ENCODE results near the gene FBXO36. TPM values are rescaled to one million over a fixed set of nuclear protein-coding genes. Genes with fewer than 3 reads are reported as not detected.
A peak's percentile ranks its signal among the peaks of the same experiment; 100 is the strongest.

FBXO36 gene
- total RNA-seq, 2 experiments from 2014 or later = 1.6 to 1.9 TPM

DNA sequence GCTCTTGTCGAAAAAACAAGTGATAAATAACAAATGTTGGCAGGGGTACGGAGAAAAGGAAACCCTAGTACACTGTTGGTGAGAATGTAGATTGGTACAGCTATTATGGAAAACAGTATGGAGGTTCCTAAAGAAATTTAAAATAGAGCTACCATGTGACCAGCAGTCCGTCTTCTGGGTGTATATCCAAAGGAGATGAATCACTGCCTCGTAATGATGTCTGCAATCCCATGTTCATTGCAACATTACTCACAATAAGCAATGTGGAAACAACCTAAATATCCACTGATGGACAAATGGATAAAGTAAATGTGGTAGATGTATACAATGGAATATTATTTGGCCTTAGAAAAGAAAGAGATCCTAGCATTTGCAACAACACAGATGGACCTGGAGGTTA, 95.8 kb downstream of the FBXO36 start:
- intact Hi-C loops (cut with micrococcal nuclease) = no loop called here
- Mint-ChIP-seq H3K36me3 (ENCODE audit: low read depth) (no peaks in the 10 kb centered on the region), H3K9me3 (no peaks in the 10 kb centered on the region), H3K27ac (no peak overlapping the region), H3K4me3 (no peak overlapping the region), H3K4me1 (ENCODE audit: low read depth) (no peaks in the 10 kb centered on the region), H3K27me3 (ENCODE audit: low read depth) (no peaks in the 10 kb centered on the region)
- no peak for DNase-seq
- CTCF ChIA-PET = interaction anchor here (0.7 kb wide), 1 partner anchor 34 kb away, joined by 3 read pairs; no protein-coding TSS in a partner anchor

DNA sequence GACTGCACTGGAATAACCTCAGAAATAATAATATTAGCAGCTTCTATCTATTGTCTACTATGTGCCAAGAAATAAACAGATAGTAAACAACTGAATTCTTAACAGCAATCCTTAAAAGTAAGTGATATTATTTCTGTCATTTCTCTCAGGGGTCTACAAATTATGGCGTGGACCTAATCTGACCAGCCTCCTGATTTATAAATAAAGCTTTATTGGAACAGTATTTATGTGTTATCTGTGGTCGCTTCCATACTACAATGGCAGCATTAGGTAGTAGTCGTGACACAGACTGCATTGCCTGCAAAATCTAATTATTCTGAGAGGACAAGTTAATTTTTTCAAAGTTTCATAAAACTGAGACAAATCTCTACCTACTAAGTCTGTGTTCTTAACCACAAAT, 97.4 kb downstream of the FBXO36 start:
- CTCF ChIA-PET = interaction anchor here (0.6 to 1.1 kb wide), 3 partner anchors 11 to 140 kb away, joined by 3 to 7 read pairs (median 4); no protein-coding TSS in a partner anchor

DNA sequence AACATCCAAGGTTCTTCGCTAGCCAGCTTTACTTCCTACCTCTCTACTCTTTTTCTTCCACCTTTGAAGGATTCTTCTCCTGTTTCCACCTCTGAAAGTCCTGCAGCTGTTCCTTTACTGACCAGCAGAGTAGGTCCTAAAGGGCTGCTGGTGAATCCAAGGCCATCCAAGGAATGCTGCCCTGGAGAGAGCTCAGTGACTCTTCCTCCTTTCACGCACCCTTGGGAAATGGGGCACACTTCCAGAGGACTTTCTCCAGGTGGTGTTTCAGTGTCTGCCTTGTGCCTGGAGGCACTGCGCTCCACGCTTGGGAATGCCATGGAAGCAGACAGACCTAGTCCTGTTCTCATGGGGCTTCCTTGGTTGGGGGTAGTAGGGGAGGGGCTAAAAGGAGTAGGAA, 101.0 kb downstream of the FBXO36 start:
- Mint-ChIP-seq H3K27ac (no peak overlapping the region), H3K9me3 (no peaks in the 10 kb centered on the region), H3K27me3 (ENCODE audit: low read depth) (no peaks in the 10 kb centered on the region), H3K4me1 (ENCODE audit: low read depth) (no peaks in the 10 kb centered on the region), H3K4me3 (no peak overlapping the region), H3K36me3 (ENCODE audit: low read depth) (no peaks in the 10 kb centered on the region)
- DNase-seq = no peak
- intact Hi-C loops (cut with micrococcal nuclease) = no loop called here
- CTCF ChIA-PET = interaction anchor here (1.0 to 1.4 kb wide), 3 partner anchors 15 to 135 kb away, joined by 3 to 4 read pairs (median 3); no protein-coding TSS in a partner anchor

More for the DNA sequence above, 97.4 kb downstream of the FBXO36 start:
- H3K27me3 Mint-ChIP-seq (ENCODE audit: low read depth) = no peaks in the 10 kb centered on the region
- H3K9me3 Mint-ChIP-seq = no peaks in the 10 kb centered on the region
- H3K4me3 Mint-ChIP-seq = no peak overlapping the region
- intact Hi-C loops (cut with micrococcal nuclease) = no loop called here
- no peaks in the 10 kb centered on the region for H3K36me3 Mint-ChIP-seq (ENCODE audit: low read depth)
- no peak overlapping the region for H3K27ac Mint-ChIP-seq
- DNase-seq = no peak
- H3K4me1 Mint-ChIP-seq (ENCODE audit: low read depth) = no peaks in the 10 kb centered on the region

DNA sequence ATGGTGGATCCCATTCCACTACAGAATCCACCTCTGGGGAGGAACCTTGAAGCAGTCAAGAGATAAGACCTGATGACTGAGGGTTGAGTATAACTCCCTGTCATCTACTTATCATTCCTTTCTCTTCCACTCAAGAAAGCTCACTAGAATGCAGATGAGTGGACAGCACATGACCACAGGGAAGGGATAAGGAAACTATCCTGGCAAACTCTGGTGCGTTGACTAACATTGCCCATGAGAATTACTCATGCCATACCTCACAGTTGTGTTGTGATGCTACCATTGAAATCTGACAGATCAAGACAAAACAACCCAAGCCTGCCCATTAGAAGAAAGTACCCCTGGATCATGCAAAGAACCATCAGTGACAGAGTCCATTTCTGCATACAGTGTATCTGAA, 119.9 kb downstream of the FBXO36 start:
- H3K9me3 Mint-ChIP-seq = no peaks in the 10 kb centered on the region
- no peak overlapping the region for H3K4me3 Mint-ChIP-seq
- no peaks in the 10 kb centered on the region for H3K36me3 Mint-ChIP-seq (ENCODE audit: low read depth)
- no peak for DNase-seq
- no peak overlapping the region for H3K27ac Mint-ChIP-seq
- intact Hi-C loops (cut with micrococcal nuclease) = no loop called here
- H3K27me3 Mint-ChIP-seq (ENCODE audit: low read depth) = peaks cover 2% of the 10 kb centered on the region
- CTCF ChIA-PET = no interaction called here
- no peaks in the 10 kb centered on the region for H3K4me1 Mint-ChIP-seq (ENCODE audit: low read depth)

DNA sequence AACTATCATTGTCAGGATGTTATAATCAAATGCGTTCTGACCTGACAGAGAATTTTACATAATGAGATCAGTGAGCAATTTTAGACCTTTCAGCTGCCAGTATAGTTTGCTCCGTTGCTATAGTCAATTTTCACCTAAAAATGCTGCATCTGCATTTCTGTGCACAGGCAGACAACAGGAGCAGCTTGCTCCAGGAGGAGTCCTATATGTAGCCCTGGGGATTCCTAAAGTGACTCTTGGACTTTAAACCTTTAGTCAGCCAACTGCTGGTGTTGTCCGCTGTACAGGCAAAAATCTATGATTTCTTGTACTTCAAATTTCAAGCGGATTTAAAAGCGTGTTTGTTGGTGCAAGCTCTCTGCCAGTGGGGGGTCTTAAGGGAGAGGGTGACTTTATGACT, 120.7 kb downstream of the FBXO36 start:
- Mint-ChIP-seq H3K27me3 (ENCODE audit: low read depth) (peaks cover 2% of the 10 kb centered on the region), H3K27ac (no peak overlapping the region), H3K4me1 (ENCODE audit: low read depth) (no peaks in the 10 kb centered on the region), H3K4me3 (no peak overlapping the region), H3K9me3 (no peaks in the 10 kb centered on the region), H3K36me3 (ENCODE audit: low read depth) (no peaks in the 10 kb centered on the region)
- intact Hi-C loops (cut with micrococcal nuclease) = no loop called here
- CTCF ChIA-PET = no interaction called here
- DNase-seq = no peak

DNA sequence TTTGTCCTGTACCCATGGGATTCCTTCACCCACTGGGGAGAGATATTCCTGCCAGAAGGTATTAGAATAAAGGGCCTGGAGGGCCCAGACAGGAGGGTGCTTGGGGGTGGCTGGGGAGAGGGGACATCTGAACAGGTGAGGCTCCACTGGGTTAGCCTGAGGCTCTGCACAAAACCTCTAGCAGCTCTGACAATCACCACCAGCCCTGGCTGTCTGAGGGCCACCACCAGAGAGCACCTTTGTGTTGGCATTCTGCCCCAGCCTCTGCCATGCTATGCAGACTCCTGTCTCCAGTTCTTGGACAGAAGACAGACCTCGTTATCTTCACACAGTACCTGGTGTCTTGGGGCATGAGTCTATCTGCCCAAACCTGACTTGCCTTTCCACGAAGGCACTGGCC, 121.2 kb downstream of the FBXO36 start:
- Mint-ChIP-seq H3K4me1 (ENCODE audit: low read depth) (peaks cover 4% of the 10 kb centered on the region), H3K36me3 (ENCODE audit: low read depth) (no peaks in the 10 kb centered on the region), H3K27me3 (ENCODE audit: low read depth) (peaks cover 2% of the 10 kb centered on the region), H3K4me3 (no peak overlapping the region), H3K27ac (no peak overlapping the region), H3K9me3 (no peaks in the 10 kb centered on the region)
- DNase-seq = no peak
- intact Hi-C loops (cut with micrococcal nuclease) = no loop called here
- CTCF ChIA-PET = no interaction called here

DNA sequence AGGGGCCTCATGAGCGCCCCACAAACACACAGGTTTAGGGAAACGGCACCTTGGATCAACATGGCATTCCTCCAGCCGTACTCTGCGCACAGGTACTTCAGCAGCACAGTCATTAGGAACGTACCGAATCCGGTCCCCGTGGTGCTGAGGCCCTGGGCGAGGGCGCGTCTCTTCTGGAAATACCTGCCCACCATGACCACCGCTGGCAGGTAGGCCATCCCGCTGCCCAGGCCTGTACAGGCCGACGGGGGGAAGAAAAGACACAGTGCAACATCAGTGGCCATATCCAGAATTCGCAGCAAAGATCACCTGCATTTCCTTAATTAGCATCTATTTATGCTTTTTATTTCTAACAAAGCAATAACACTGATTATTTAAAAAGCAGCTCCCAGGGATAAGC, 124.2 kb downstream of the FBXO36 start:
- H3K27ac Mint-ChIP-seq = no peak overlapping the region
- peaks cover 2% of the 10 kb centered on the region for H3K27me3 Mint-ChIP-seq (ENCODE audit: low read depth)
- no peak for DNase-seq
- CTCF ChIA-PET = no interaction called here
- peaks cover 5% of the 10 kb centered on the region for H3K4me1 Mint-ChIP-seq (ENCODE audit: low read depth)
- no peaks in the 10 kb centered on the region for H3K36me3 Mint-ChIP-seq (ENCODE audit: low read depth)
- H3K9me3 Mint-ChIP-seq = no peaks in the 10 kb centered on the region
- H3K4me3 Mint-ChIP-seq = no peak overlapping the region
- intact Hi-C loops (cut with micrococcal nuclease) = no loop called here

DNA sequence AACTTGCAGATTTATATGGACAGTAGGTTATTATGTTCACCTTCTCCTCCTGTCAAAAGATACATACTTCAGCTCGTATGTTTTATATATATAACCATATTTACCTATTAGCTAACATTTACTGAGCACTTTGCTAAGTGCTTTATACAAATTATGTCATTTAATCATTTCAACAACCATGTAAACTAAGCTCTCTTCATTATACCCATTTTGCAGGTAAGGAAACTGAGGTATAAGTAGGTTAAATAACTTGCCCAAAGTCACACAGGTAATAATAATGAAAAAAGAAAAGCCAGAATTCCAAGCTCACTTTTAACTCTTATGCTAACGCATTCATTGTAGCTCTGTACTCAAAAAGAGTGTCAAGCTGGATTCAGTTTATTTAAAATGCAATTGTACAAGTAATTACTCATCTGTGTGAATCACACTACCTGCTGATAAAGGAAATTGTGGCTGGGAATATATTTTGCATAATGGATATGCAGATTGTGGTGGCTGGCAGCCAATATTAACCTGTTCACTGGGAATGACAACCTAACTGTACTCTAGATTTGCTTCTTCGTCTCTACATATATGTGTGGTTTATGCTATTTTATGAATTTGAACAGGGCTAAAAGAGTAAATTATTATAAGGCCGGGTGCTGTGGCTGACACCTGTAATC, 125.8 kb downstream of the FBXO36 start:
- CTCF ChIA-PET = no interaction called here
- intact Hi-C loops (cut with micrococcal nuclease) = no loop called here
- H3K27ac Mint-ChIP-seq = no peak overlapping the region
- H3K9me3 Mint-ChIP-seq = no peaks in the 10 kb centered on the region
- H3K36me3 Mint-ChIP-seq (ENCODE audit: low read depth) = no peaks in the 10 kb centered on the region
- peak; percentile 14 for DNase-seq
- peaks cover 12% of the 10 kb centered on the region for H3K4me1 Mint-ChIP-seq (ENCODE audit: low read depth)
- no peak overlapping the region for H3K4me3 Mint-ChIP-seq
- H3K27me3 Mint-ChIP-seq (ENCODE audit: low read depth) = no peaks in the 10 kb centered on the region

DNA sequence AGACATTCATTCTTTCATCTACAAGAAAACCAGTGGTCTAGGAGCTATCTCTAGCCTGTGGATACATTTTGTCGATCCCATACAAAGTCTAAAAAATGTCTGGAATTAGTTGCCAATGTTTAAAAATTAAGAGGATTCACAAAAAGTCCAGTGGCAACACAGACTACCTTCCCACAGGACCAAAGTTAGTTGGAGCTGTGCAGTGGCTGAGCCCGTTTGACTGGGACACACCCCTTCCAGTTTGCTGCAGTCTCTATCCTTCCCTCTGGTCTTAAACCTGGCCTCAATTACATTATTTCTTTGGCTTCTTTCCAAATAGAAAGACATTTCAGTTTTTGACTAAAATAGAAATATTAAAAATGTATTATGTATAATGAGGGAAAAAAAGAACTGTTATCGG, 127.8 kb downstream of the FBXO36 start:
- CTCF ChIA-PET = interaction anchor here (0.6 to 1.6 kb wide), 4 partner anchors 18 to 847 kb away, joined by 3 to 5 read pairs (median 4); no protein-coding TSS in a partner anchor
- no peaks in the 10 kb centered on the region for H3K9me3 Mint-ChIP-seq
- H3K4me3 Mint-ChIP-seq = no peak overlapping the region

DNA sequence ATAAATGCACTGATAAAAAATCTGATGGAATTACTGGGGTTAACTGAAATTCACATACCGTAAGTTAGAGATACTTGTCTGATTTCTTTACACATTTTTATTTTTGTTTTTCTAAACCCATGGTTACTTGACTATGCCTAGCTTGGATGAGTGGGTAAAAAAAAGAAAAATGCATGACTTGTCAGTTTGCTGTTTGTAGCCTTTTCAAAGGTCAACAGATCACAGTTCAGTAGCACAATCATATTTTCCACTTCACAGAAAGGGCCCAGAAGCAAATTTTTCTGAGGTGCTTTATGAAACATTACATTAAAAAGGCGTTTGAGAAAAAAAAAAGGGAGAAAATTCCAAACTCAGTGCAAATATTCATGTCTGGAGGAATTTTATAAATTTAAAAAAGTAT, 130.0 kb downstream of the FBXO36 start:
- DNase-seq = no peak
- H3K27ac Mint-ChIP-seq = no peak overlapping the region
- H3K27me3 Mint-ChIP-seq (ENCODE audit: low read depth) = no peaks in the 10 kb centered on the region
- intact Hi-C loops (cut with micrococcal nuclease) = loop anchor here (5.0 kb wide), 1 partner anchor 360 kb away; no protein-coding TSS in a partner anchor
- no peak overlapping the region for H3K4me3 Mint-ChIP-seq
- peaks cover 22% of the 10 kb centered on the region for H3K4me1 Mint-ChIP-seq (ENCODE audit: low read depth)
- CTCF ChIA-PET = interaction anchor here (3.7 kb wide), 1 partner anchor 15 kb away, joined by 37 read pairs; the partner anchor contains the start of gene SLC16A14
- H3K9me3 Mint-ChIP-seq = no peaks in the 10 kb centered on the region
- no peaks in the 10 kb centered on the region for H3K36me3 Mint-ChIP-seq (ENCODE audit: low read depth)

More for the DNA sequence above, 127.8 kb downstream of the FBXO36 start:
- H3K27me3 Mint-ChIP-seq (ENCODE audit: low read depth) = no peaks in the 10 kb centered on the region
- intact Hi-C loops (cut with micrococcal nuclease) = loop anchor here (5.0 kb wide), 1 partner anchor 362 kb away; no protein-coding TSS in a partner anchor
- no peak overlapping the region for H3K27ac Mint-ChIP-seq
- no peaks in the 10 kb centered on the region for H3K36me3 Mint-ChIP-seq (ENCODE audit: low read depth)
- peaks cover 22% of the 10 kb centered on the region for H3K4me1 Mint-ChIP-seq (ENCODE audit: low read depth)
- no peak for DNase-seq

DNA sequence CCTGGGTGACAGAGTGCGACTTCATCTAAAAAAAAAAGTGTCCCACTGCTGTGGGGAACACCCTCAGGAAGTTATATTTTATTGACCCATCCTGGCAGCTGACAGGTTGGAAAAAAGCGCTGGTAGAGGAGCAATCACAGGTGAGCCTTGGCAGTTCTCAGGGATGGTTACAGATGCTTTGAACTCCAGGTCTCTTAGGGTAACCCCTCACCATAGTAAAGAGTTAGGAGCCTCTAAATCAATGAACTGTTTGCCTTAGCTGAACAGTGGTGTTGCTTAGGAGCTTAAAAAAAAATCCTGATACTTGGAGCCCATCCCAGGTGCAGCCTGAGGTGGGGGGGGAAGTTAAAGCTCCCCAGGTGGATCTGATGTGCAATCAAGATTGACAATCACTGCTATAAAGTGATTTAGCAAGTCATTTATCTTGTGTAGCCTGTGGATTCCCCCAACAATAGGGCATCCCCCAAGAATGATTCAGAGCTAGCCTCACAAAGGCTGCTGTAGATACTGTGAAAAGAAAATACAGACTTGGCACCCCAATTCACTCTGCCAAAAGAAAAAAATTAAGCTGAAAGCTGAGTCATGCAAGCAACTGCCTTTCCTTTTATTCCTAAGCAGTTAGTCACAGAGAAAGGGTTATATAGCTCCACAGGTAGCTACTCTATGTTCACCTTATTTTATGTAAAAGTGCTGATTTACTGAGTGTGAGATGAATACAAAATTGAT, 131.6 kb downstream of the FBXO36 start:
- H3K9me3 Mint-ChIP-seq = no peaks in the 10 kb centered on the region
- no peak overlapping the region for H3K4me3 Mint-ChIP-seq
- H3K36me3 Mint-ChIP-seq (ENCODE audit: low read depth) = no peaks in the 10 kb centered on the region
- CTCF ChIA-PET = interaction anchor here (0.6 to 3.7 kb wide), 3 partner anchors 13 to 80 kb away, joined by 3 to 37 read pairs (median 4); partner anchors contain the start of gene SLC16A14
- intact Hi-C loops (cut with micrococcal nuclease) = loop anchor here (1.0 to 5.0 kb wide), 4 partner anchors 13 to 358 kb away; no protein-coding TSS in a partner anchor
- H3K27me3 Mint-ChIP-seq (ENCODE audit: low read depth) = no peaks in the 10 kb centered on the region
- peak; percentile 67 for DNase-seq
- peaks cover 17% of the 10 kb centered on the region for H3K4me1 Mint-ChIP-seq (ENCODE audit: low read depth)
- H3K27ac Mint-ChIP-seq = no peak overlapping the region

DNA sequence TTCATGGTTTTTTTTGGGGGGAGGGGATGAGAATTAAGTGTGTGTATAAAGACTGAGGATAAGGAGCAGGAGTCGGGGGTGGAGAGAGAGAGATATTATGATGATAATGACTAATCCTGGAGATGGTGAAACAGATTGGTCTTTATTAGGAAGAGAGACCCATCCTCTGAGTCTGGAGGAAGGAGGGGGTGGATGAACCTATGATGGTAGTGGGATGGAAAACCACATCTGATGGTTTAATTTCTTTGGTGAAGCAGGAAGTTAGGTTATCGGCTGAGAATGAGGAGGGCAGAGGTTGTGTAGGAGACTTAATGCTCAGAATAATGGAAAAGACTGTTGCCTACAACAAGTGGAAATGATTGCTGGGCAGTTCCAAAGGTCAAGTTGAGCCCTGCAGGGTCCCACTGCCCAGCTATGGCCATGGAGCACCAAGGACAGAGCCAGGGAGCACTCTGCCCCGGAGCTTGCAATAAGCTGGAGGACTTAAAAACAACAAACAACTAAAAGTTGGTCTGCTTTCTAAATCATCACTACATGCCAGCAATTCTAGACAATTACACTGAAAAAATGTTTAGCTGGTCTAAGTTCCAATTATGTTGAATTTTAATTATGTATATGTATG, 138.5 kb downstream of the FBXO36 start:
- H3K36me3 Mint-ChIP-seq (ENCODE audit: low read depth) = peaks cover 2% of the 10 kb centered on the region
- H3K27me3 Mint-ChIP-seq (ENCODE audit: low read depth) = no peaks in the 10 kb centered on the region
- H3K4me1 Mint-ChIP-seq (ENCODE audit: low read depth) = peaks cover 9% of the 10 kb centered on the region
- H3K4me3 Mint-ChIP-seq = no peak overlapping the region
- CTCF ChIA-PET = interaction anchor here (0.6 to 4.9 kb wide), 4 partner anchors 7 to 99 kb away, joined by 3 to 26 read pairs (median 4); partner anchors contain the start of gene SLC16A14
- intact Hi-C loops (cut with micrococcal nuclease) = no loop called here
- no peak for DNase-seq
- H3K9me3 Mint-ChIP-seq = peaks cover 3% of the 10 kb centered on the region
- H3K27ac Mint-ChIP-seq = peak overlapping the region; percentile 50
